GM12865 (cell line): ENCODE measurements around the gene FOXO3.

Experiments used
- DNase-seq: peaks from one replicate; pipeline ENCODE4 v3.0.0; 2010; ENCODE audit warnings: low read depth
- H3K4me3 ChIP-seq: 2 replicates; pipeline ENCODE4 v1.5.1; 2011; ENCODE audit warnings: mild to moderate bottlenecking, low read depth, low read length, control low read depth
- TF ChIP-seq, protein P1 (sequence below): IDR thresholded peaks from 2 replicates; pipeline ENCODE4 v1.5.1; 2011; ENCODE audit warnings: low read length, control low read depth, low read depth, inconsistent platforms; ENCODE audit not compliant: insufficient read depth; ENCODE audit errors: missing control alignments

Gene FOXO3

DNA sequence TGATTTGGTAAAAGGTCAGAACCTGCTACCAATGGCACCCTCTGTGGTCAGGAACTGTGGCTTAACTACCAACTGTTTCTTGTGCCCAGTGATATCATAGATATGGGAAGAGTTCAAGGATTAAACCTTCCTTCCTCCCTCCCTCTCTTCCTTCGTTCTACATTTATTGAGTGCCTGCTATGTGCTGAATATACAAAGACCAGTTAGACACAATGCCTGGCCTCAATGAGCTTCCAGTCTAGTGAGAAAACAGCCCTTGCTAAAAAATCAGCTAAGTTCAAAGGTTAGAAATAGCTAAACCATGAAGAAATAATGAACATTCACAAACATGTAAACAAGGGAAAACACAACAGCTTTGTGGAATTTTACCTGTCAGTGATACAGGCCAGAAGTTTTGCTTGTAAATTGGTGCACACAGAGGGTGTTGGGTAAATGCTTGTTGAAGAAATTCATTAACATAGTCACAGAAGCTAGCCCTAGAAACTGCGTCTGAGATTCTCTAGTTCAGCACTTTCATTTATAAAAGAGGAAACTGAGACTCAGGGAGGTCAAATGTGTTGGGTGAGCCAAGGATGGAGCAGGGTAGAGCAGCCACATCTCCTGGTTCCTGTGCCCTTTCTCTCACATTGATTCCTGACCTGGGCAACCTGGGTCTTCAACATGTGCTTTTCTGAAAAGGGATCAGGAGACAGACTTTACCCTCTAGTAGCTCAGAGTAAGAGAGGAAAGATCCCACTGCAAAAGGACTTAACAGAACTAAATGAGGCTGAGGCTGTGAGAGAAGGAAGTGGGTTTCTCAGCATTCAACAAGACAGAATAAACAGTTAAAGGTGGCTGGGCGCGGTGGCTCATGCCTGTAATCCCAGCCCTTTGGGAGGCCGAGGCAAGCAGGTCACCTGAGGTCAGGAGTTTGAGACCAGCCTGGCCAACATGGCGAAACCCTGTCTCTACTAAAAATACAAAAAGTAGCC, 14.4 kb upstream of the FOXO3 start:
- no peak for DNase-seq
- H3K4me3 ChIP-seq: no peak overlapping the region
- TF ChIP-seq, protein P1, sequence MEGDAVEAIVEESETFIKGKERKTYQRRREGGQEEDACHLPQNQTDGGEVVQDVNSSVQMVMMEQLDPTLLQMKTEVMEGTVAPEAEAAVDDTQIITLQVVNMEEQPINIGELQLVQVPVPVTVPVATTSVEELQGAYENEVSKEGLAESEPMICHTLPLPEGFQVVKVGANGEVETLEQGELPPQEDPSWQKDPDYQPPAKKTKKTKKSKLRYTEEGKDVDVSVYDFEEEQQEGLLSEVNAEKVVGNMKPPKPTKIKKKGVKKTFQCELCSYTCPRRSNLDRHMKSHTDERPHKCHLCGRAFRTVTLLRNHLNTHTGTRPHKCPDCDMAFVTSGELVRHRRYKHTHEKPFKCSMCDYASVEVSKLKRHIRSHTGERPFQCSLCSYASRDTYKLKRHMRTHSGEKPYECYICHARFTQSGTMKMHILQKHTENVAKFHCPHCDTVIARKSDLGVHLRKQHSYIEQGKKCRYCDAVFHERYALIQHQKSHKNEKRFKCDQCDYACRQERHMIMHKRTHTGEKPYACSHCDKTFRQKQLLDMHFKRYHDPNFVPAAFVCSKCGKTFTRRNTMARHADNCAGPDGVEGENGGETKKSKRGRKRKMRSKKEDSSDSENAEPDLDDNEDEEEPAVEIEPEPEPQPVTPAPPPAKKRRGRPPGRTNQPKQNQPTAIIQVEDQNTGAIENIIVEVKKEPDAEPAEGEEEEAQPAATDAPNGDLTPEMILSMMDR: no peak

DNA sequence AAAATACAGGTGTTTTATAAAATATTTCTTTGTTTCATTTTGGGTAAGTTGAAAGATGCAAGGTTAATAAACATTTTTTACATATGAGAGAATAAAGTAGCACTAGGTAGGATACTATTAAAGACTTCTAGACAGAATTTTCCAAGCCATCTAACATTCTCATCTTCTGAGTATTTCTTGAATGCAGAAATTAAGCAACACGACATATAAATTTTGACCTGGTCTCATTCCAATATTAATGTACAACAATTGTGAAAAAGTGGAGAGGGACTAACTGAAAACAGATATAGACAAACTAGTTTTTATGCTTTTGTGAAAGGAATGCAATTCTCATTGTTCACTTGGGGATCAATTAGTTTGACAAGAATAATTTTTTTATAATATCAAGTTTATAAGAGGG, 11.5 kb upstream of the FOXO3 start:
- DNase-seq: no peak
- TF ChIP-seq, protein P1: no peak
- H3K4me3 ChIP-seq: no peak overlapping the region

DNA sequence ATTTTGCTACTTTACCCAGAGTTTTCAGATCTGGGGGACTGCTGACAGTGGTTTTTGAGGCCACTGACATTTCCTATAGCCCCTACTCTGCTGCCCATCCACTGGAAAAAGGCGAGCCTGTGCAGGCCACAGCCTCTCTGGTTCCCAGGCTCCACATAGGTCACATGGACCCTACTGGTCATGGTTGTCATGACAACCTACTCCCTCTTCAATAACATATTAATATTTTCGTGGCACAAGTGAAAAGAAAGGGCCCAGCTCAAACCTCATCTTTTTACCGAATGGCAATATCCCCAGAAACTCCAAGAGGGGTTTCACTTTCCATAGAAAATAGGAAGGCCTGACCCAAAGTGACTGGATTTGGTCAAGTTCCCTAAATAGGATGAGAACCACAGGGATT, 11.0 kb upstream of the FOXO3 start:
- H3K4me3 ChIP-seq: no peak overlapping the region
- TF ChIP-seq, protein P1: no peak
- DNase-seq: no peak

DNA sequence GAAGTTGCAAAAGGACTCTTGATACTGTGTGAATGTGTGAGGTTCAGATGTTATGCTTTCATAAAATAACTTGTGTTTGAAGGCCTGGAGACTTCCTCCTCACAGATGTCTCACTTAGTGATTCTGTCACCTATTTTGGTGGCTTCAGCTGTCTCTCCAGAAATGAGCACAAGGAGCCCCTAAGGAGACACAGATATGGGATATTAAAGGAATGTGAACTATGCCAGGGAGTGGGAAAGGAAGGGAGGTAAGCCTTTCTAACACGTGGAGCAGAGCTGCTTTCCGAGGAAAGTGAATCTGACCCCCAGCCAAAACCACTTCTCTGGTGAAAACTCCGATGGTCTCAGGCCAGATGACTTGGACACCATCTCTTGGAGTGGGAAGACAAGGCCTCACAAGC, 10.5 kb upstream of the FOXO3 start:
- DNase-seq: no peak
- no peak overlapping the region for H3K4me3 ChIP-seq
- TF ChIP-seq, protein P1: no peak

DNA sequence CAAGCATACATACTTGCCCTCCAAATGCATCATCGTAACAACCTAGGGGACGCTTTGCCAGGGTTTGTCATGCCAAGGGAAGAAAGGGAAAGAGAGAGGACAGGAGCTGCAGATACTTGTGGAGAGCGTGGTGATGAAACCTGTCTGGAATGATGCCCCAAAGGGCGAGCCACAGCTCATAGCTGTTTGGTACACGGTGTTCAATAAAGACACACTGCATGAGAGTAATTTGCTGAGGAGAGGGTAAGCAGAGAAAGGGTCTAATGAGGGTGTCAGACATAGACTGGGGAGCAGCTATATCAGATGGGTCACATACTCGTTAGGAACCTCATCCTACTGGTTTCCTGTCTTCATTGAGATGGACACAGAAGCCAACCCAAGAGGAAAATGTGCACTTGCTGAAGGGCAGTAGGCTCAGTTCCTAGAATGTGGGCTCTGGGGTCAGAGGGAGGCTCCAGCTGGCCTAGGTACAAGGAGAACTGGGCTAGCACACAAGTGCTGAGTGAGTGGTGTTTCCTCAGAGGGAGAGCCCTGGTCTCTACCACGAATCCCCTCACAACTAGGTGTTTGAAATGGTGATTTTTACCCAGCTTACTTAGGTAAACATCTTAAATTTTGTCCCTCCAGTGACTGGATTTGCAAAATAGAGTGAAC, 5.2 kb upstream of the FOXO3 start:
- TF ChIP-seq, protein P1: no peak
- DNase-seq: no peak
- H3K4me3 ChIP-seq: no peak overlapping the region

DNA sequence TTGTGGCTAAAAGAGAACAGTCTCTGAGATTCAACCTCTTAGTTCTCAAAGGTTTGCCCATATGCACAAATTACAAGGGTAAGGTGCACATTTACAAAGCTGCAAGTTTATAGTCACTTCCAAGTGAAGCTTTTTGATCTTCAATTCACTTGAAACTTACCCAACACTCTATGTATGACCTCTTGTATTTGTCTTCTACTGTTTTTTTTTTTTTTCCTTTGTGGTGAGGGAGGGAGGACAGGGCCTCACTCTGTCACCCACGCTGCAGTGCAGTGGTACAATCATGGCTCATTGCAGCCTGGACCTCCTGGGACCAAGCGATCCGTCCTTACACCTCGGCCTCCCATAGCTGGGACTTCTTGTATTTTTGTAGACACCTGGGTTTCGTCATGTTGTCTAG, 4.5 kb upstream of the FOXO3 start:
- no peak for DNase-seq

More for the DNA sequence above, 4.5 kb upstream of the FOXO3 start:
- TF ChIP-seq, protein P1: no peak
- H3K4me3 ChIP-seq: no peak overlapping the region
